DND-41 (cell line): ENCODE data around the gene GLRX.

Experiments
- CTCF ChIP-seq: IDR thresholded peaks from 2 replicates; pipeline ENCODE4 v1.5.1; 2012; ENCODE audit warnings: borderline replicate concordance, low read length, moderate library complexity, mild to moderate bottlenecking; ENCODE audit not compliant: poor library complexity, severe bottlenecking; ENCODE audit errors: extremely low read depth
- EZH2 ChIP-seq: IDR thresholded peaks from 3 replicates; pipeline ENCODE4 v1.6.1; 2012; ENCODE audit warnings: borderline replicate concordance, low read depth, mild to moderate bottlenecking, moderate library complexity, low read length, inconsistent platforms; ENCODE audit not compliant: severe bottlenecking

- TF ChIP-seq CTCF = no peak
- TF ChIP-seq EZH2 = no peak
Measured at GRCh38 chr5:95863383-95863757, 40.8 kb upstream of the GLRX start.
